ENCODE measurements around the gene SARNP. TPM values are rescaled to one million over a fixed set of nuclear protein-coding genes. Genes with fewer than 3 reads are reported as not detected.
A peak's percentile ranks its signal among the peaks of the same experiment; 100 is the strongest.
"Not testable (repeated sequence)": the region's sequence is repeated elsewhere in the genome, so short reads cannot be mapped to it uniquely, and the experiment has no call there.

Gene SARNP
- 100 to 1,000 TPM in 5 of 8 experiments, 10 to 100 TPM in 3; 81.9 to 148 (median 114) TPM for total RNA-seq

- H3K27ac ChIP-seq = peak within 1 kb of the TSS; percentile 87 to 92
- H3K4me1 ChIP-seq (replicated peaks in 1 of 2) = peaks cover 15 to 18% of the 10 kb centered on the region in 2 donors
- in situ Hi-C loops (cut with MboI; ENCODE audit: low pct_unique_long_range_greater_than_20kb in 2 of 9, low sequenced_read_pairs in 9 of 9, unreplicated experiment in 9 of 9) = no loop called here
- 0 to 2% (median 0%) methylated on average over 4 to 24 of the region's 38 CpGs; no CpG with 5 or more reads in 2 of the 10 experiments for WGBS, 10 experiments
- peak within 1 kb of the TSS; percentile 79 to 92 (median 83) for H3K4me3 ChIP-seq
- ATAC-seq (replicated peaks in 6 of 8) = peak; percentile 93 to 98 (median 97)
These were observed at the start of gene SARNP, which contains the start of gene ORMDL2 for GRCh38 chr12:55817345-55818139. Gene SARNP, minus strand, starts transcription at chr12:55817724. Its CDS starts 23 bp downstream, at chr12:55817701. Gene ORMDL2, plus strand, starts transcription at chr12:55818041. Its CDS starts 959 bp downstream, at chr12:55819000.

GRCh38 chr12:55866454-55867004 lies 49.0 kb upstream of the SARNP start:
- H3K4me3 ChIP-seq; ATAC-seq (replicated peaks in 6 of 8); H3K4me1 ChIP-seq (replicated peaks in 1 of 2); in situ Hi-C loops (cut with MboI; ENCODE audit: low pct_unique_long_range_greater_than_20kb in 2 of 9, low sequenced_read_pairs in 9 of 9, unreplicated experiment in 9 of 9); H3K27ac ChIP-seq: not testable (repeated sequence)
- WGBS, 10 experiments = 87 to 100% (median 98%) methylated on average over 2 to 3 of the region's 3 CpGs; no CpG with 5 or more reads in 2 of the 10 experiments

- 0 to 100% (median 79%) methylated on average over 1 to 2 of the region's 2 CpGs for WGBS, 10 experiments
- no peaks in the 10 kb centered on the region for H3K4me1 ChIP-seq (replicated peaks in 1 of 2)
- H3K4me3 ChIP-seq = no peak overlapping the region
- in situ Hi-C loops (cut with MboI; ENCODE audit: low pct_unique_long_range_greater_than_20kb in 2 of 9, low sequenced_read_pairs in 9 of 9, unreplicated experiment in 9 of 9) = no loop called here
- no peak overlapping the region for H3K27ac ChIP-seq
- no peak for ATAC-seq (replicated peaks in 6 of 8)
These were observed 47.8 kb upstream of the SARNP start for GRCh38 chr12:55865327-55865726.

- in situ Hi-C loops (cut with MboI; ENCODE audit: low pct_unique_long_range_greater_than_20kb in 2 of 9, low sequenced_read_pairs in 9 of 9, unreplicated experiment in 9 of 9); H3K4me1 ChIP-seq (replicated peaks in 1 of 2); ATAC-seq (replicated peaks in 6 of 8); H3K27ac ChIP-seq; H3K4me3 ChIP-seq: not testable (repeated sequence)
- WGBS, 10 experiments = 60 to 97% (median 92%) methylated on average over 1 to 5 of the region's 13 CpGs; no CpG with 5 or more reads in 4 of the 10 experiments
These were observed 45.4 kb upstream of the SARNP start for GRCh38 chr12:55862931-55863330.

GRCh38 chr12:55862286-55862685 lies 44.8 kb upstream of the SARNP start:
- H3K27ac ChIP-seq = no peak overlapping the region
- ATAC-seq (replicated peaks in 6 of 8) = no peak
- in situ Hi-C loops (cut with MboI; ENCODE audit: low pct_unique_long_range_greater_than_20kb in 2 of 9, low sequenced_read_pairs in 9 of 9, unreplicated experiment in 9 of 9) = no loop called here
- H3K4me1 ChIP-seq (replicated peaks in 1 of 2) = no peaks in the 10 kb centered on the region
- H3K4me3 ChIP-seq = no peak overlapping the region

GRCh38 chr12:55861871-55862270 lies 44.3 kb upstream of the SARNP start:
- in situ Hi-C loops (cut with MboI; ENCODE audit: low pct_unique_long_range_greater_than_20kb in 2 of 9, low sequenced_read_pairs in 9 of 9, unreplicated experiment in 9 of 9) = no loop called here
- ATAC-seq (replicated peaks in 6 of 8) = no peak
- no peak overlapping the region for H3K4me3 ChIP-seq
- WGBS, 10 experiments = 33 to 100% (median 69%) methylated on average over 1 to 3 of the region's 3 CpGs; no CpG with 5 or more reads in 1 of the 10 experiments
- H3K27ac ChIP-seq = no peak overlapping the region
- no peaks in the 10 kb centered on the region for H3K4me1 ChIP-seq (replicated peaks in 1 of 2)

GRCh38 chr12:55861396-55861795 lies 43.9 kb upstream of the SARNP start:
- in situ Hi-C loops (cut with MboI; ENCODE audit: low pct_unique_long_range_greater_than_20kb in 2 of 9, low sequenced_read_pairs in 9 of 9, unreplicated experiment in 9 of 9) = no loop called here
- no peak for ATAC-seq (replicated peaks in 6 of 8)
- Histone ChIP-seq H3K4me3 (no peak overlapping the region), H3K4me1 (replicated peaks in 1 of 2) (no peaks in the 10 kb centered on the region), H3K27ac (no peak overlapping the region)
- 45 to 98% (median 83%) methylated on average over 3 to 8 of the region's 8 CpGs; no CpG with 5 or more reads in 1 of the 10 experiments for WGBS, 10 experiments

GRCh38 chr12:55852740-55853139 lies 35.2 kb upstream of the SARNP start:
- ATAC-seq (replicated peaks in 6 of 8) = no peak
- in situ Hi-C loops (cut with MboI; ENCODE audit: low pct_unique_long_range_greater_than_20kb in 2 of 9, low sequenced_read_pairs in 9 of 9, unreplicated experiment in 9 of 9) = no loop called here
- H3K4me1 ChIP-seq (replicated peaks in 1 of 2) = peaks cover 0 to 2% of the 10 kb centered on the region in 2 donors
- H3K4me3 ChIP-seq = no peak overlapping the region
- no peak overlapping the region for H3K27ac ChIP-seq
- 17 to 50% (median 23%) methylated on average over 1 of the region's 1 CpG; no CpG with 5 or more reads in 4 of the 10 experiments for WGBS, 10 experiments

GRCh38 chr12:55850893-55851292 lies 33.4 kb upstream of the SARNP start:
- ATAC-seq (replicated peaks in 6 of 8) = no peak
- Histone ChIP-seq H3K4me1 (replicated peaks in 1 of 2) (peaks cover 0 to 4% of the 10 kb centered on the region in 2 donors), H3K4me3 (no peak overlapping the region), H3K27ac (no peak overlapping the region)
- in situ Hi-C loops (cut with MboI; ENCODE audit: low pct_unique_long_range_greater_than_20kb in 2 of 9, low sequenced_read_pairs in 9 of 9, unreplicated experiment in 9 of 9) = no loop called here
- whole genome bisulfite sequencing, 10 experiments = 20 to 100% (median 82%) methylated on average over 1 to 3 of the region's 3 CpGs; no CpG with 5 or more reads in 2 of the 10 experiments

GRCh38 chr12:55850401-55850800 lies 32.9 kb upstream of the SARNP start:
- Histone ChIP-seq H3K4me3 (no peak overlapping the region), H3K4me1 (replicated peaks in 1 of 2) (peaks cover 0 to 4% of the 10 kb centered on the region in 2 donors), H3K27ac (no peak overlapping the region)
- 0 to 60% (median 36%) methylated on average over 1 of the region's 1 CpG; no CpG with 5 or more reads in 7 of the 10 experiments for WGBS, 10 experiments
- ATAC-seq (replicated peaks in 6 of 8) = no peak
- in situ Hi-C loops (cut with MboI; ENCODE audit: low pct_unique_long_range_greater_than_20kb in 2 of 9, low sequenced_read_pairs in 9 of 9, unreplicated experiment in 9 of 9) = no loop called here

- ATAC-seq (replicated peaks in 6 of 8) = no peak
- in situ Hi-C loops (cut with MboI; ENCODE audit: low pct_unique_long_range_greater_than_20kb in 2 of 9, low sequenced_read_pairs in 9 of 9, unreplicated experiment in 9 of 9) = no loop called here
- no peak overlapping the region for H3K4me3 ChIP-seq
- peaks cover 0 to 4% of the 10 kb centered on the region in 2 donors for H3K4me1 ChIP-seq (replicated peaks in 1 of 2)
- no peak overlapping the region for H3K27ac ChIP-seq
- 0 to 95% (median 80%) methylated on average over 1 to 7 of the region's 7 CpGs; no CpG with 5 or more reads in 1 of the 10 experiments for WGBS, 10 experiments
These were observed 32.3 kb upstream of the SARNP start for GRCh38 chr12:55849616-55850343.

- H3K27ac ChIP-seq = no peak overlapping the region
- in situ Hi-C loops (cut with MboI; ENCODE audit: low pct_unique_long_range_greater_than_20kb in 2 of 9, low sequenced_read_pairs in 9 of 9, unreplicated experiment in 9 of 9) = no loop called here
- peak; percentile 90 to 98 (median 96) for ATAC-seq (replicated peaks in 6 of 8)
- H3K4me3 ChIP-seq = no peak overlapping the region
- peaks cover 0 to 4% of the 10 kb centered on the region in 2 donors for H3K4me1 ChIP-seq (replicated peaks in 1 of 2)
- 0 to 92% (median 54%) methylated on average over 1 to 3 of the region's 6 CpGs; no CpG with 5 or more reads in 3 of the 10 experiments for WGBS, 10 experiments
These were observed 30.2 kb upstream of the SARNP start for GRCh38 chr12:55847603-55848291.

Data from motor neuron (in vitro differentiated cells).